Keratinocyte (primary cell): ENCODE measurements around the gene IFT122. TPM values are rescaled to one million over a fixed set of nuclear protein-coding genes. Genes with fewer than 3 reads are reported as not detected.

ENCODE experiments used
- DNase-seq: peaks from one replicate; pipeline ENCODE4 v3.0.0-alpha.2; 2011; ENCODE audit warnings: low read depth, missing footprints, low spot score
- FAIRE-seq: peaks from 2 replicates; lab custom pipeline; 2011; peaks lifted over from hg19 to GRCh38; lab: Jason Lieb, UNC
- H2AFZ ChIP-seq: 2 replicates; pipeline ENCODE4 v1.6.0; 2012; ENCODE audit warnings: low read length, control low read depth, inconsistent platforms; ENCODE audit not compliant: control insufficient read depth
- H3K27ac ChIP-seq: 2 replicates; pipeline ENCODE4 v1.5.1; 2011; ENCODE audit warnings: low read length; ENCODE audit not compliant: control insufficient read depth, insufficient read depth
- H3K27me3 ChIP-seq: 3 replicates; pipeline ENCODE4 v1.6.0; 2011; ENCODE audit warnings: low read length; ENCODE audit not compliant: control insufficient read depth, insufficient read depth; ENCODE audit errors: extremely low read depth
- H3K36me3 ChIP-seq, 2 experiments: 2 replicates in 1 of 2; 3 replicates in 1 of 2; pipeline ENCODE4 v1.5.1; 2011; ENCODE audit warnings: low read length in 2 of 2, mild to moderate bottlenecking in 1 of 2; ENCODE audit not compliant: control insufficient read depth in 2 of 2, insufficient read depth in 2 of 2; ENCODE audit errors: extremely low read depth in 1 of 2
- H3K4me1 ChIP-seq: 3 replicates; pipeline ENCODE4 v1.5.1; 2011; ENCODE audit warnings: low read length; ENCODE audit not compliant: control insufficient read depth, insufficient read depth; ENCODE audit errors: extremely low read depth
- H3K4me2 ChIP-seq: 3 replicates; pipeline ENCODE4 v1.6.0; 2011; ENCODE audit warnings: low read depth, low read length; ENCODE audit not compliant: control insufficient read depth, insufficient read depth; ENCODE audit errors: extremely low read depth
- H3K4me3 ChIP-seq, 3 experiments: fragments of 200-600 bp in 1 of 3; sonication (generic) in 1 of 3; 2 replicates in 2 of 3; 3 replicates in 1 of 3; pipeline ENCODE4 v1.5.1; 2011 to 2016; ENCODE audit warnings: low read length in 3 of 3, mild to moderate bottlenecking in 3 of 3, control low read depth in 2 of 3, inconsistent platforms in 1 of 3, low read depth in 1 of 3, mixed read lengths in 1 of 3, mixed run types in 1 of 3, moderate library complexity in 1 of 3; ENCODE audit not compliant: control insufficient read depth in 2 of 3, insufficient read depth in 2 of 3; ENCODE audit errors: extremely low read depth in 1 of 3
- H3K79me2 ChIP-seq: 2 replicates; pipeline ENCODE4 v1.6.0; 2012; ENCODE audit warnings: low read length; ENCODE audit not compliant: control insufficient read depth, insufficient read depth
- H3K9ac ChIP-seq: 3 replicates; pipeline ENCODE4 v1.6.0; 2011; ENCODE audit warnings: low read length; ENCODE audit not compliant: control insufficient read depth, insufficient read depth; ENCODE audit errors: extremely low read depth
- H3K9me1 ChIP-seq: 3 replicates; pipeline ENCODE4 v1.6.0; 2011; ENCODE audit warnings: low read length; ENCODE audit not compliant: control insufficient read depth, insufficient read depth; ENCODE audit errors: extremely low read depth
- H3K9me3 ChIP-seq: 2 replicates; pipeline ENCODE4 v1.5.1; 2012; ENCODE audit warnings: low read depth, low read length; ENCODE audit not compliant: control insufficient read depth
- H4K20me1 ChIP-seq: 3 replicates; pipeline ENCODE4 v1.6.0; 2011; ENCODE audit warnings: low read length; ENCODE audit not compliant: control insufficient read depth, insufficient read depth; ENCODE audit errors: extremely low read depth
- CTCF ChIP-seq, 3 experiments: IDR thresholded peaks in 1 of 3; conservative IDR thresholded peaks in 1 of 3; optimal IDR thresholded peaks in 1 of 3; 2 replicates in 2 of 3; 3 replicates in 1 of 3; pipeline versions ENCODE3 to v1.5.1; 2011; ENCODE audit warnings: low read length in 3 of 3, mild to moderate bottlenecking in 3 of 3, moderate library complexity in 2 of 3, control low read depth in 1 of 3, inconsistent platforms in 1 of 3; ENCODE audit not compliant: insufficient read depth in 2 of 3; ENCODE audit errors: extremely low read depth in 1 of 3
- EZH2 ChIP-seq: IDR thresholded peaks from one replicate; pipeline ENCODE4 v1.6.1; 2012; ENCODE audit warnings: inconsistent platforms, mild to moderate bottlenecking, low read length, moderate library complexity
- dilution Hi-C: fragments of 300-500 bp; cut with MboI; formaldehyde crosslinking; loops from one replicate; pipeline ENCODE4 v1.7.0; 2020; ENCODE audit warnings: low sequenced_read_pairs; ENCODE audit not compliant: extremely low pct_ligation_motif_present
- polyA plus RNA-seq, 5 experiments: library from polyadenylated mRNA; depleted of rRNA in 3 of 5; stranded (reverse) in 3 of 5; stranded (forward) in 1 of 5; unstranded in 1 of 5; fragments of >200 nt; gene quantifications; 1 replicate in 1 of 5; 2 replicates in 3 of 5; 3 replicates in 1 of 5; pipeline versions ENCODE4 v1.2.1 to v1.2.3, GENCODE V29; 2011 to 2012; ENCODE audit warnings: missing spikeins in 2 of 5, low read depth in 1 of 5, low replicate concordance in 1 of 5

IFT122 gene
- polyA plus RNA-seq, 1 donor (not counting 4 experiments of a cell fraction or from before 2014, with no cell fraction given) = 7.1 TPM

- H3K27ac ChIP-seq = no peak overlapping the region
- peaks cover 8% of the 10 kb centered on the region for H3K27me3 ChIP-seq
- no peaks in the 10 kb centered on the region for H3K9me3 ChIP-seq
- no peak for FAIRE-seq
- H4K20me1 ChIP-seq = no peaks in the 10 kb centered on the region
- H3K36me3 ChIP-seq = no peaks in the 10 kb centered on the region
- no peak overlapping the region for H3K4me3 ChIP-seq
- H3K4me2 ChIP-seq = no peak overlapping the region
- no peaks in the 10 kb centered on the region for H3K4me1 ChIP-seq
- TF ChIP-seq EZH2 = no peak
- no peak for TF ChIP-seq CTCF (optimal IDR thresholded peaks at IDR 0.05 in 1 of 3, IDR thresholded peaks at IDR 0.05 in 1 of 3, conservative IDR thresholded peaks at IDR 0.05 in 1 of 3; ENCODE audit: extremely low read depth in 1 of 3, insufficient read depth in 2 of 3, low read length in 3 of 3)
- no peak overlapping the region for H3K9ac ChIP-seq
- DNase-seq = no peak
- no peaks in the 10 kb centered on the region for H3K79me2 ChIP-seq
- no peaks in the 10 kb centered on the region for H3K9me1 ChIP-seq
- H2AFZ ChIP-seq = no peak overlapping the region
- dilution Hi-C loops = no loop called here
These were observed 90.3 kb downstream of the IFT122 start for GRCh38 chr3:129530251-129530791.

- dilution Hi-C loops = no loop called here
- H4K20me1 ChIP-seq = no peaks in the 10 kb centered on the region
- H3K79me2 ChIP-seq = no peaks in the 10 kb centered on the region
- no peak overlapping the region for H2AFZ ChIP-seq
- no peak overlapping the region for H3K27ac ChIP-seq
- H3K9me1 ChIP-seq = no peaks in the 10 kb centered on the region
- H3K9me3 ChIP-seq = no peaks in the 10 kb centered on the region
- no peak overlapping the region for H3K4me2 ChIP-seq
- H3K27me3 ChIP-seq = peaks cover 8% of the 10 kb centered on the region
- DNase-seq (no peak), FAIRE-seq (no peak)
- no peaks in the 10 kb centered on the region for H3K4me1 ChIP-seq
- H3K9ac ChIP-seq = no peak overlapping the region
- H3K4me3 ChIP-seq = no peak overlapping the region
- no peaks in the 10 kb centered on the region for H3K36me3 ChIP-seq
- no peak for TF ChIP-seq EZH2
These were observed 90.8 kb downstream of the IFT122 start for GRCh38 chr3:129530821-129531220.

GRCh38 chr3:129531699-129532098 lies 91.7 kb downstream of the IFT122 start:
- Histone ChIP-seq H2AFZ (no peak overlapping the region), H3K4me1 (no peaks in the 10 kb centered on the region), H3K9ac (no peak overlapping the region), H3K36me3 (no peaks in the 10 kb centered on the region), H3K27me3 (peaks cover 8% of the 10 kb centered on the region), H3K4me3 (no peak overlapping the region), H3K9me3 (no peaks in the 10 kb centered on the region), H3K9me1 (no peaks in the 10 kb centered on the region), H3K27ac (no peak overlapping the region), H3K79me2 (no peaks in the 10 kb centered on the region), H3K4me2 (no peak overlapping the region), H4K20me1 (no peaks in the 10 kb centered on the region)
- dilution Hi-C loops = no loop called here
- FAIRE-seq = no peak
- no peak for TF ChIP-seq CTCF (optimal IDR thresholded peaks at IDR 0.05 in 1 of 3, IDR thresholded peaks at IDR 0.05 in 1 of 3, conservative IDR thresholded peaks at IDR 0.05 in 1 of 3; ENCODE audit: extremely low read depth in 1 of 3, insufficient read depth in 2 of 3, low read length in 3 of 3)
- TF ChIP-seq EZH2 = no peak
- DNase-seq = no peak
